Parathyroid adenoma (tissue), 2 donors: ENCODE results near the gene QPCTL.

Experiments used
- H2AFZ ChIP-seq: fragments of 300-600 bp; sonication (generic); one replicate; pipeline ENCODE4 v1.7.0; 2017; ENCODE audit warnings: antibody characterized with exemption, mild to moderate bottlenecking
- H3K27ac ChIP-seq: fragments of 300-600 bp; sonication (generic); one replicate; pipeline ENCODE4 v1.7.0; 2017
- H3K27me3 ChIP-seq: fragments of 300-600 bp; sonication (generic); one replicate; pipeline ENCODE4 v1.7.0; 2017; ENCODE audit warnings: low read length; ENCODE audit not compliant: control insufficient read depth, insufficient read depth
- H3K36me3 ChIP-seq: fragments of 300-600 bp; sonication (generic); one replicate; pipeline ENCODE4 v1.7.0; 2017; ENCODE audit warnings: low read length; ENCODE audit not compliant: control insufficient read depth, insufficient read depth
- H3K4me1 ChIP-seq: fragments of 300-600 bp; sonication (generic); one replicate; pipeline ENCODE4 v1.7.0; 2017; ENCODE audit warnings: control low read depth
- H3K4me2 ChIP-seq: fragments of 300-600 bp; sonication (generic); one replicate; pipeline ENCODE4 v1.7.0; 2017; ENCODE audit warnings: low read length
- H3K4me3 ChIP-seq: fragments of 300-600 bp; sonication (generic); one replicate; pipeline ENCODE4 v1.7.0; 2017; ENCODE audit warnings: low read depth, low read length
- H3K79me2 ChIP-seq: fragments of 300-600 bp; sonication (generic); one replicate; pipeline ENCODE4 v1.7.0; 2017; ENCODE audit warnings: control low read depth
- H3K9ac ChIP-seq: fragments of 300-600 bp; sonication (generic); one replicate; pipeline ENCODE4 v1.7.0; 2017; ENCODE audit warnings: mild to moderate bottlenecking
- H3K9me3 ChIP-seq: fragments of 300-600 bp; sonication (generic); one replicate; pipeline ENCODE4 v1.7.0; 2017; ENCODE audit warnings: low read length; ENCODE audit not compliant: control insufficient read depth
- CTCF ChIP-seq: fragments of 300-600 bp; sonication (generic); IDR thresholded peaks from one replicate; pipeline ENCODE4 v1.7.0; 2017; ENCODE audit warnings: antibody characterized with exemption, mild to moderate bottlenecking
- donor health status: primary hyperparathyroidism.

Gene QPCTL

GRCh38 chr19:45752639-45753038, 60.2 kb downstream of the QPCTL start:
- no peak overlapping the region for H3K9ac ChIP-seq
- H3K4me2 ChIP-seq, result no peak overlapping the region
- H3K27ac ChIP-seq, result no peak overlapping the region
- no peaks in the 10 kb centered on the region for H3K36me3 ChIP-seq
- no peak overlapping the region for H3K4me3 ChIP-seq
- H3K4me1 ChIP-seq, result no peaks in the 10 kb centered on the region
- no peak overlapping the region for H2AFZ ChIP-seq
- TF ChIP-seq CTCF, result no peak
- H3K79me2 ChIP-seq, result no peaks in the 10 kb centered on the region
- no peaks in the 10 kb centered on the region for H3K9me3 ChIP-seq
- H3K27me3 ChIP-seq, result no peaks in the 10 kb centered on the region

DNA sequence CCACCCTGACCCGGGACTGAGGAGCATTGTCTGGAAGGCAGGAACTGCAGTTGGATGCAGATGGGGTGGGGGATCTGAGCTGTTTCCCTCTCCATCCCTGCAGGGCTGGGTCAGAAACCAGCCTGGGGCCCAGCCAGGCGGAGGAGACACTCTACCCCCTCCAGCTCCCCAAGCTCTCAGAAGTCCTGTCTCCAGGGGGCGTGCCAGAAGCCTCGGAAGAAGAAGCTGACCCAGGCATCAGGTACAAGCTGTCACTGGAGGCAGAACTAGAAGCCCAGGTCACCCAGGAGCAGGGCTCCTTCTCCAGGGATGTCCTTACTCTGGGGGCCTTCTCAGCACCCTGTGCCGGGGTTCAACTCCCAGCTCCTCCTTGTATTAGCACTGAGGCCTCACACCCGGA, 61.1 kb downstream of the QPCTL start:
- Histone ChIP-seq H3K27ac (no peak overlapping the region), H3K9ac (no peak overlapping the region), H3K9me3 (no peaks in the 10 kb centered on the region), H3K36me3 (no peaks in the 10 kb centered on the region), H3K4me3 (no peak overlapping the region), H3K27me3 (no peaks in the 10 kb centered on the region), H3K79me2 (no peaks in the 10 kb centered on the region), H2AFZ (no peak overlapping the region), H3K4me1 (no peaks in the 10 kb centered on the region), H3K4me2 (no peak overlapping the region)
- TF ChIP-seq CTCF, result no peak
